IPS-20b (cell line): ENCODE data around the gene PMEPA1.

Source experiments
- H3K27ac ChIP-seq: one replicate; pipeline ENCODE4 v1.5.1; 2013; ENCODE audit warnings: low read length
- H3K27me3 ChIP-seq: 2 replicates; pipeline ENCODE4 v1.6.1; 2013; ENCODE audit warnings: mild to moderate bottlenecking, low read length, inconsistent platforms; ENCODE audit not compliant: insufficient read depth
- H3K36me3 ChIP-seq: 2 replicates; pipeline ENCODE4 v1.6.1; 2013; ENCODE audit warnings: low read depth, mild to moderate bottlenecking, inconsistent platforms, low read length, moderate library complexity; ENCODE audit not compliant: insufficient read depth
- H3K4me1 ChIP-seq: 2 replicates; pipeline ENCODE4 v1.6.1; 2013; ENCODE audit warnings: mild to moderate bottlenecking, control low read depth, inconsistent platforms, low read length, moderate library complexity; ENCODE audit not compliant: insufficient read depth
- H3K4me3 ChIP-seq: 2 replicates; pipeline ENCODE4 v1.5.1; 2013; ENCODE audit warnings: mild to moderate bottlenecking, low read length, inconsistent platforms
- H3K9ac ChIP-seq: 2 replicates; pipeline ENCODE4 v1.6.1; 2013; ENCODE audit warnings: low read depth, mild to moderate bottlenecking, inconsistent platforms, low read length, moderate library complexity
- H3K9me3 ChIP-seq: 2 replicates; pipeline ENCODE4 v1.6.1; 2013; ENCODE audit warnings: mild to moderate bottlenecking, low read depth, low read length, inconsistent platforms; ENCODE audit not compliant: insufficient read depth

PMEPA1 gene

DNA sequence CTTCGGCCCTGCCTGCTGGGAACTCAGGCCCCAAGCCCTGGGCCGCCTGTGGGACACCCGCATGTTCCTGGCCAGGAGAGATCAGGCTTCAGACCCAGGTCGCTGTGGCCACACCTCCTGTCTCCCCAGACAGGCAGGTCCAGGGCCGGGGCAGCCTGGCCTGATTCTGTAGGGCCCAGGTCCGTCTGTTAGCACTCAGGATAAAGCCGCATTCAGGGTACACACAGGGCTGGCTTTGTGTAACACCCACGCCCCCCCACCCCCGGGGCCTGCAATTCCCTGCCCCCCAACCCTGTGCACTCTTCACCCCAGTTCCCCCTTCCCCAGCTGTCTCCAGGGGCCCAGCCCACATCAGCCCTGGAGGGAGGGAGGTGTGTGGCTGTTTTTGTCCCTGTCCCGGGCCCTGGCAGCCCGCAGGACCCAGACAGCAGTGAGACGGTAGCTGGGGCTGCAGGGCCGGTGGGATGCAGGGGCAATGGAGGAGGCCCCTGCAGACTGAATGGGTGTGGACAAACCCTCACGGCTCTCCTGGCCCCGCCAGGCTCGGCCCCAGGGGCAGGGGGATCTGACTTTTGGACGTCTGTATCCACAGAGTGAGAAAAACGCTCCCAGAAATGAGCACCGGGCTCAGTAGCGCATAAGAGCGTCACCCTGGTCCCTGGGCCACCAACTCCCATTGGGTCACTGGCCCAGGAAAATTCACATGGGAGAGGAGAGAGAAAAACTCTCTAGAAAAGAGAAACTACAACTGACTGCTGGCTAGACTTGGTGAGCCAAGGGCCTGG is 47.2 kb downstream of the PMEPA1 start:
- peaks cover 6% of the 10 kb centered on the region; the same call in 1 of the 2 replicates for H3K4me1 ChIP-seq
- no peak overlapping the region for H3K27ac ChIP-seq
- peaks cover 17% of the 10 kb centered on the region; the same call in 1 of the 2 replicates for H3K36me3 ChIP-seq
- H3K27me3 ChIP-seq = no peaks in the 10 kb centered on the region
- no peak overlapping the region; the same call in none of the 2 replicates for H3K9ac ChIP-seq
- no peak overlapping the region for H3K4me3 ChIP-seq
- no peaks in the 10 kb centered on the region for H3K9me3 ChIP-seq

DNA sequence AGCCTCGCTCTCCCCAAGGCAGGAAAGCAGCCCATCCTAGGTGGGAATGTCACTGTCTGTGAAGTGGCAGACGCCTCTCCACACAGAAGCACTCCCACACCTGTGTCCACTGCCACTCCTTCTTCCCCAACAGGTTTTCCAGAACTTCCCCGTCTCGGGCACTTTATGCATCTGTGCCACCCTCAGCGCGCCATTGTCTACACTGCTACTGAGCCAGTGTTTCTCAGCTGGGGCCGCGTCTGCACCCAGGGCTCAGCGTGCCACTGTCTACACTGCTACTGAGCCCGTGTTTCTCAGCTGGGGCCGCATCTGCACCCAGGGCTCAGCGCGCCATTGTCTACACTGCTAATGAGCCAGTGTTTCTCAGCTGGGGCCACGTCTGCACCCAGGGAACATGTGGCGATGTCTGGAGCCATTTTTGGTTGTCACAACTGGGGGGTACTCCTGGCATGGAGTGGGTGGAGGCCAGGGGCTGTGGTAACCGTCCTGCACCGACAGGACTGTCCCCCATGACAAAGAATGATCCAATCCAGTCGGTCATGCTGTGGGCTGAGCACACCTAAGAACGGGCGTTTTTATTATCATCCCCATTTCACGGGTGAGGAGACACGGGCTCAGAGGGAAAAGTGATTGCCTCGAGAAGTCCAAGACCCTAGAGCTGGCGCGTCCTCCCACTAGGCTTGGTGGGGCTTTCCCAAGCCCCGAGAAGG is 47.9 kb downstream of the PMEPA1 start:
- Histone ChIP-seq H3K9me3 (no peaks in the 10 kb centered on the region), H3K9ac (no peak overlapping the region; the same call in 1 of the 2 replicates), H3K27ac (no peak overlapping the region), H3K36me3 (peaks cover 23% of the 10 kb centered on the region; the same call in 1 of the 2 replicates), H3K4me1 (peaks cover 6% of the 10 kb centered on the region; the same call in 1 of the 2 replicates), H3K27me3 (no peaks in the 10 kb centered on the region), H3K4me3 (no peak overlapping the region)

DNA sequence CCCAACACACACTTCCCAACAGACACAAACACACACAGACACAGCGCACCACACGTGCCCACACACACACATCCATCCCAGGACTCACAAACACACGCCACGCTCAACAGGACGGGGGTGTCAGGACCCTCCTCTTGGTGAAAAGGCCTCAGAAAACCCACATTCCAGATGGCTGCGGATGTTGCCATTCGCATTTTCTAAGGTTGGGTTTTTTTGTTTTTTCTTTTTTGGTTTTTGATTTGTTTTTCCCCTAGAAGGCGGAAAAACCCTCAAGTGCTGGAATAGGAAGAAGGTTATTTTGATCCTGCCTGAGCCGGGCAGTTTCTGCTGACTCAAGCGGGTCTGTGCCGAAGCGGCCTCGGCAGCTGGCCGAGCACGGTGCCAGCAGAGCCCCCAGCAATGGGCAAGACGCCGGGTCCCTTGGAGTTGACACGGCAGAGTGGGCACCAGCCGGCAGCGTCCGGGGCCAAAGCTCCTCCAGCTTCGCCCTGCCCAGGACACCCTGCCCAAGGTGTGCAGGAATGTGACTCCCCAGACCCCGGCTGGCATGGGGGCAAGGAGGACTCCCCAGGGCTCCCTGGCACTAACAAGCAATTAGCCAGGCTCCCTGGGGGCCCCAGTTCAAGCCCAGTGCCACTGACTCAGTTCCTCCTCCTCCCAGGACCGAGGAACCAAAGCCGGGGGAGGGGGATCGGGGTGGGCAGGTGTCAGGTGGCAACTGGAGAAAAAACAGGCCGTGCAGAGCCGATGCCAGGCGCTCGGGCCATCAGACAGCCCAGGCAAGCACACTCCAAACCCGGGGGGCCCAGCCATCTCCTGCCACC is 48.7 kb downstream of the PMEPA1 start:
- H3K27ac ChIP-seq = no peak overlapping the region
- no peaks in the 10 kb centered on the region for H3K27me3 ChIP-seq
- no peak overlapping the region for H3K4me3 ChIP-seq
- peaks cover 29% of the 10 kb centered on the region; the same call in 1 of the 2 replicates for H3K36me3 ChIP-seq
- no peaks in the 10 kb centered on the region for H3K9me3 ChIP-seq
- peaks cover 1% of the 10 kb centered on the region; the same call in 1 of the 2 replicates for H3K4me1 ChIP-seq
- no peak overlapping the region for H3K9ac ChIP-seq

DNA sequence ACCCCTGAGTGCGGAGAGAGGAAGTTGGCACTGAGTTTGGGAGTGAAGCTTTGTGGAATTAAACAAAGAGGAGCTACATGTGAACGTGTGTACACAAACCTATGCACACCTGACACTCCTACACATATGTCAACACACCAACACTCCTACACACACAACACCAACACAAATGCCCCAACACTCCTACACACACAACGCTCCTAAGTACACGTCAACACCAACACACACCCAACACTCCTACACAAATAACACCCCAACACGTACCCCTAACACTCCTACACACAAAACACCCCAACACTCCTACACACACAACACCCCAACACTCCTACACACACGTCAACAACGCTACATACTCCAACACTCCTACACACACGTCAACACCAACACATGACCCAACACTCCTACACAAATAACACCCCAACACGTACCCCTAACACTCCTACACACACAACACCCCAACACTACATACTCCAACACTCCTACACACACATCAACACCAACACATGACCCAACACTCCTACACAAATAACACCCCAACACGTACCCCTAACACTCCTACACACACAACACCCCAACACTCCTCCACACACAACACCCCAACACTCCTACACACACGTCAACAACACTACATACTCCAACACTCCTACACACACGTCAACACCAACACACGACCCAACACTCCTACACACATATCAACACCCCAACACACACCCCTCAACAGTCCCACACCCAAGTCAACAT is 49.5 kb downstream of the PMEPA1 start:
- Histone ChIP-seq H3K9me3 (no peaks in the 10 kb centered on the region), H3K4me3 (no peak overlapping the region), H3K9ac (no peak overlapping the region), H3K4me1 (no peaks in the 10 kb centered on the region), H3K27ac (no peak overlapping the region), H3K36me3 (peaks cover 29% of the 10 kb centered on the region; the same call in 1 of the 2 replicates), H3K27me3 (no peaks in the 10 kb centered on the region)

DNA sequence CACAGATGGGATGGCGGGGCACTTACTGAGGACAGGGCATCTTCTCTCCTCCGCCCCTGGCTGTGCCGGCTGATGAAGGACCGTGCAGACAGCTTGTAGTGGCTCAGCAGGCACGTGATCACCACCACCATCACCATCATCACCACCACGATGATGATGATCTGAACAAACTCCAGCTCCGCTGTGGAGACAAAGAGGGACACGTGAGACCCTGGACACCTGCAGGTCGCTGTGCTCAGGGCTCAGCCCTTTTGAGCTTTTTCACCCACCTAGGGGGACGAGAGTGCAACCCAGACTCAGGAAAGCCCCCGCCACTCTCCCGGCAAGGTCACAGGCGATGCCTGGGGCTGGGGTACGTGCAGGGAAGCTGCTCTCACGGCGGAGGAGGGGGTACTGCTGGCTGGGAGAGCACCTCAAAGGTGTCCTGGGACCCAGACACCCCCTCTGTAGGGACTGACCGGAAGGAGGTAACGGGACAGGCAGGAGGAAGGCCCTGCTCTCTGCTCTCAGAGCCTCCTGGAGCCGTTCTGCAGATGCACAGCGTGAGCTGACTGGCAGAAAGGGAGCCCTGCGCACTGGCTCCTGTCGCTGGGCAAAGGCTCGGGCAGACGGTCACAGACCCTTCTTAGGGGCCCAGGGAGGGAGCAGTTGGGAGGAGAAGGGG is 50.2 kb downstream of the PMEPA1 start:
- Histone ChIP-seq H3K36me3 (peaks cover 29% of the 10 kb centered on the region; the same call in 1 of the 2 replicates), H3K27me3 (no peaks in the 10 kb centered on the region), H3K4me3 (no peak overlapping the region), H3K27ac (no peak overlapping the region), H3K9ac (no peak overlapping the region), H3K9me3 (no peaks in the 10 kb centered on the region), H3K4me1 (no peaks in the 10 kb centered on the region; the same call in 1 of the 2 replicates)

DNA sequence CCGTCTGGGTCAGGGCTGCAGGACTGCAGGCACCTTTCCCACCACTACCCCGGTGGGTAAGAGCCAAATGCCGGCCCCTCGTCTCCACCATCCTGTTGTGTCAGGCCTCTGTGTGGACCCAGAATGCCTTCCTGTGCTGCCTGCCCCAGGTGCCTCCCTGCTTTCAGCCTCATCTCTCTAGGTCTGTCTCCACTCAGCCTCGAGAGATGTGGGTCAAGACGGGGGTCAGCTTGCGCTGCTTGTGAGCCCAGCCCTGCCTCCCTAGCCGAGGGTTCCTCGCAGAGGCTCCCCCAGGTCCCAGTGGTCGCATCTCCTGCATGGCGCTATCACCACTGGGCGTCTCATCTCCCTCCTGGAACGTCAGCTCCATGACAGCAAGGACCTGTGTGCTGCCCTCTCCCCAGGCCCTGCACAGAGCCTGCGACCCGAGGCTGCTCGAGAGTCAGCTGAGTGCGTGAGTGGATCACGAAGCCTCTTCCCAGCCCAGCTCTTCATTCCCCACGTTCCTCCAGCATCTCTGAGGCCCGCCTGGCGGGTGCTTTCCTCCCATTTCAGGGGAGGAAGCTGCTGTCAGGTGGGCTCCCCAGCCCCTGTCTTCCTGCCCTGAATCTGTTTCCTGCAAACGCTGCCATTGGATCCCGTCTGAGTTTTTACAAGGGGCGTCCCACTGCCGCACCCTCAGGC is 50.8 kb downstream of the PMEPA1 start:
- H3K27me3 ChIP-seq = no peaks in the 10 kb centered on the region
- H3K36me3 ChIP-seq = peaks cover 29% of the 10 kb centered on the region; the same call in 1 of the 2 replicates
- H3K9me3 ChIP-seq = no peaks in the 10 kb centered on the region
- peaks cover 2% of the 10 kb centered on the region; the same call in 1 of the 2 replicates for H3K4me1 ChIP-seq
- no peak overlapping the region for H3K27ac ChIP-seq
- no peak overlapping the region for H3K9ac ChIP-seq
- H3K4me3 ChIP-seq = no peak overlapping the region

DNA sequence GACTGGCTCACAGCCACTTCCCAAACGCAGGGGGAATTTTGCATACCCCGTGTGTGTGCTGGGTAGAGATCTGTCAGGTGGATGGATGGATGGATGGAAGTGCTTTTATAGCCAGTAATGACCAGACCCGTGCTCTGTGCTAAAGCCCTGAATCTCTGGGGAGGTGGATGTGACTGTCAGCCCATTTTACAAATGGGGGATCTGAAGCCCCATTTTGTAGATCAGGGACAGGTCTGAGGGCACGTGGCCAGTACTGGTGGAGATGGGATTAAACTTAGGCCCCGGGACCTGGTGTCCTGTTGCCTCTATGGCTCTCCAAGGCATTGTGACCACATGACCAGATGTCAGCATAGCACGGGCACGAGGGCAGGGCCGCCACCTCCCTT is 51.4 kb downstream of the PMEPA1 start:
- Histone ChIP-seq H3K36me3 (peaks cover 29% of the 10 kb centered on the region; the same call in 1 of the 2 replicates), H3K27me3 (no peaks in the 10 kb centered on the region), H3K9ac (no peak overlapping the region), H3K4me3 (no peak overlapping the region), H3K4me1 (peaks cover 2% of the 10 kb centered on the region), H3K27ac (no peak overlapping the region), H3K9me3 (no peaks in the 10 kb centered on the region)

DNA sequence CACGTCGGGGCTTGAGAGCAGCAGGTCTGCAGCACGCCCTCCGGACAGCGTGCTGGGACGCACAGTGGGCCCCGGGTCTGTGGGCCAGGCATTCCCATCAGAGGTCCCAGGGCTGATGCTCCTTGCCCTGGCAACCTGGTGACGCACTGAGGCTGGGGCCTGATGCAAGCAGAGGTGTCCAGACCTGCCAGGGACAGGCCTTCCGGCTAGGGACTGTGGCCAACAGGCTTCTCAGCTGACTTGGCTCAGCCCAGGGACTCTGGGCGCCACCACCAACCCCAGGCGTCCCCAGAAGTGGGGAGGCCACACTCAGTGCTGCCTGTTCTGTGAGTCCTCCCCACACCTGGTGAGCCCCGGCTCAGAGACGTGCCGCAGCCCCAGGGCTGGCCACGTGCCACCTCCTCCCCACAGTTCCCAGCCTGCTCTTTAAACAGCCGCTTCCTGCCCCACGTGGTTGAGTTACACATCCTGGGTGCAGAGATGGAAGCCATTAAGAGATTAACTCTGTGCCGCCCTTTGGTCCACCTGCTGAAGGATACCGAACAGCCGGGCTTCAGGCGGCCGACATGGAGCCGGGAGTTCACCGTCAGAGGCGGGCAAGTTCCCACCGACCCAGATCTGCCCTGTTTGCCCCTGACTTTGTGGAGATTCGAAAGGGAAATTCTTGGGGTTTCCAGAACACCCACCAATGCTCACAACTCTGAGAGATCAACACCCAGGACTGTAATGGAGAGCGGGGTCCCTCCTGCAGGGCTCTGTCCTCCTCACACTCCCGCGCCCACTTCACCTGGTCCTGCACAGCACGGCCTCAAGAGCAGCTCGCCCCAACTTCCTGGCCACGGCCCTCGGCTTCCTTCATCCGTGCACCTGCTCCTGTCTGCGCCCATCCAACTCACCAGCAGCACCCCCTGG is 52.0 kb downstream of the PMEPA1 start:
- H3K9ac ChIP-seq = no peak overlapping the region

DNA sequence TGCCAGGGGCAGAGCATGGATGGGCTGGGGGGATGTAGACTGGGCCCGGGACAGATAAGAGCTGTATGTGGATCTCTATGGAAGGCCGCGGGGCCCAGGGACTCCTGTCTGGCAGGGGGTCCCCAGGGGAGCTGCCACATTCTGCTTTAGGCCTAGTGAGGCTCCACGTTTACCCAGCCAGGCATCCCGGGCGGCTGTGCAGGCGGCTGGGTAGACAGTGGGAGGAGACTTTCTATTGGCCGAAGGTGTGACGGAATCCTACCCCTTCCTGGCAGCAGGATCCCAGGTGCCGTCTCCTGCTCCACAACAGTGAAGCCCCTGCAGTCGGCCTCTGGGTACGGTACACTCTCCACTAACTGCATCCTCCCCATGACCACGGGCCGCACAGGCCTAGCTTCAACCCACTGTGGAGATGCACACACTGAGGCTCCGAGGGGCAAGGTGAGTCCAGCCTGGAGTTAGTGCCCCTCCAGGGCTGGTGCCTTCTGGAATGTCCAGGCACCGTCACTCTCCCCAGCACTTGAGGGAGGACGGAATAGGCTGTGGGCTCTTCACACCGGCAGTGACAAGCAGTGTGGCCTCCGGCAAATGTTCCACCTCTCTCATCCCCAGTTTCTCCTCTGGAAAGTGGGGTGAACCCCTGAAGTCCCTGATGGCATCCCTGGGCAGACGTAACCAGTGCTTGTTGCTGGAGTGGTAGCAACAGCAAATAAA is 52.8 kb downstream of the PMEPA1 start:
- no peaks in the 10 kb centered on the region for H3K27me3 ChIP-seq
- H3K27ac ChIP-seq = no peak overlapping the region
- H3K36me3 ChIP-seq = peaks cover 29% of the 10 kb centered on the region; the same call in 1 of the 2 replicates
- H3K4me3 ChIP-seq = no peak overlapping the region
- H3K9me3 ChIP-seq = no peaks in the 10 kb centered on the region
- peaks cover 2% of the 10 kb centered on the region for H3K4me1 ChIP-seq
- H3K9ac ChIP-seq = no peak overlapping the region

More for the DNA sequence above, 52.0 kb downstream of the PMEPA1 start:
- Histone ChIP-seq H3K27me3 (no peaks in the 10 kb centered on the region), H3K36me3 (peaks cover 29% of the 10 kb centered on the region; the same call in 1 of the 2 replicates), H3K4me1 (peaks cover 2% of the 10 kb centered on the region), H3K9me3 (no peaks in the 10 kb centered on the region), H3K27ac (no peak overlapping the region), H3K4me3 (no peak overlapping the region)
